ENCODE data around the gene NAB2.
A peak's percentile ranks its signal among the peaks of the same experiment; 100 is the strongest.

Gene NAB2

DNA sequence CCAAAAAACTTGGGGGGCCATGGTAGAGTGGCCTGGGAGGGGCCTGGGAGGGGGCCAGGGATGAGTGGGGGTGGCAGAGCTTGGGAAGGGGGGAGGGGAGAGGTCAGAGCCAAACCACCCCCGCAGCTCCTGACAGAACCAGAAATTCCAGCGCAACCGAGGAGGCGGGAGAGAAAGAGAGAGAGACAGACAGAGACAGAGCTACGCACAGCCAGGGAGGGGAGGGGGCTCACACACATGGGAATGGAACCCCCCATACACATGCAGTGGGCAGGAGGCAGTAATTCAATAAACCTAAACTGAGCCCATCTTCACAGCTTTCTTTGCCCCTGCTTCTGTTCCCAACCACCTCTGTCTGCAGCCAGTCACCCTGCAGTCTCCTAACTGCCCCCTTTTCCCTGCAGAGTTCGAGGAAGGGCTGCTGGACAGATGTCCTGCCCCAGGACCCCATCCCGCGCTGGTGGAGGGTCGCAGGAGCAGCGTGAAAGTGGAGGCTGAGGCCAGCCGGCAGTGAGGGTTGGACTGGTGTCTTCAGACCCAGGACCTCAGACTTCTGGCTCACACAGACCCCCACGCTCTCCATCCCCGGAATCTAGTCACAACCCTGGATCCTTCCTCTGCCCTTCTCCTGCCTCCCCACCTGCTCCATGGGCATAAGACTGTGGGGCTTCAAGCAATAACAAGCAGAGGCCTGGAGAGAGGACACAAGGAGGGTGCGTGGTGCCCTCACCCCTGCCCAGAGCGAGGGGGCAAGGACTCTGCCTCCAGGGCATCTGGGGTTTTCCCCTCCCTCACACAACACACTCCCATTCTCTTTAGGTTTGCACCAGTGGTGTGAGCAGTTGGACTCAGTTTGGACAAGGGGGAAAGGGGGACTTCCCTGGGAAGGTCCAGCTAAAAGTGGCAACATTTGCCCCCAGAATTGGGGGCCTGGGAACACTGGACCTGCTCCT, 5.6 kb downstream of the NAB2 start:
- no peak for DNase-seq

DNA sequence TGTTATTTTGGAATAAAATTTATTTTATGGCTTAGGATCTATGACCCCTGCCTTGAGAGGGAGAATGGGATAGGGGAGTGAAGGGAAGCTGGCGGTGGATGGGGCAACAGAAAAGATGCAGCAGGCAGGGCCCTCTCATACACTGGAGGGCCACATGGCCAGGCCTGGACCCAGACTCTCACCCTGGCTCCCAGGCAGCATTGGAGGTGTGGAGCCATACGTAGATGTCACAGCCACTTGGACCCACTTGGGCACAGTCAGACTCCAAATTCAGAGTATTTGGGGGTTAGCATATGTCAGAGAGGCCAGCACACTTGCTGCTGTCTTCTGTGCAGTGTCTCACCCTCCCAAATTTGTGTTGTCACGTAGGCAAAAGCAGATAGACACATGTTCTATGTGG, 6.5 kb downstream of the NAB2 start:
- no peak for DNase-seq

DNA sequence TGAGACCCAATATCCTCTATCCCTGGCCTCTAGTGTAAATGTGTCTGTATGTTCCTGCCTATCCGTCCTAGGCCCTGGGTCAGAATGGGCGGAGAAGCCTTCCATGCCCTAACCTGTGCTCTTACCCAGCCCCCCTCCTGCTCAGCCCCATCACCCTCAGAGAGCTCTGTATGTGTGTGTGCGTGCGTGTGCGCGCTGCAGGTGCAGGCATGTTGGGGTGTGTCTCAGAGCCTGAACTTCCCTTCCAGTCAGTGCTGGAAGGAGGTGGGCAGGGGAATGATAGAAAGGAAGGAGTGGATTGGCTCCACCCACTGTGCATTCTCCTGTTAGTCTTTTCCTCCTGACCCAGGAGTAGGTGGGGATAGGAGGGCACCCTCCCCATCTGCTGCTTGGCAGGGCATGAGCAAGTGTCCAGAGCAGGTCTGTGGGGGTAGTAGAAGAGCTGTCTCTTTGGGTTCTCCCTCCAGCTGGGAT, 7.2 kb downstream of the NAB2 start:
- DNase-seq: peak; percentile 10

DNA sequence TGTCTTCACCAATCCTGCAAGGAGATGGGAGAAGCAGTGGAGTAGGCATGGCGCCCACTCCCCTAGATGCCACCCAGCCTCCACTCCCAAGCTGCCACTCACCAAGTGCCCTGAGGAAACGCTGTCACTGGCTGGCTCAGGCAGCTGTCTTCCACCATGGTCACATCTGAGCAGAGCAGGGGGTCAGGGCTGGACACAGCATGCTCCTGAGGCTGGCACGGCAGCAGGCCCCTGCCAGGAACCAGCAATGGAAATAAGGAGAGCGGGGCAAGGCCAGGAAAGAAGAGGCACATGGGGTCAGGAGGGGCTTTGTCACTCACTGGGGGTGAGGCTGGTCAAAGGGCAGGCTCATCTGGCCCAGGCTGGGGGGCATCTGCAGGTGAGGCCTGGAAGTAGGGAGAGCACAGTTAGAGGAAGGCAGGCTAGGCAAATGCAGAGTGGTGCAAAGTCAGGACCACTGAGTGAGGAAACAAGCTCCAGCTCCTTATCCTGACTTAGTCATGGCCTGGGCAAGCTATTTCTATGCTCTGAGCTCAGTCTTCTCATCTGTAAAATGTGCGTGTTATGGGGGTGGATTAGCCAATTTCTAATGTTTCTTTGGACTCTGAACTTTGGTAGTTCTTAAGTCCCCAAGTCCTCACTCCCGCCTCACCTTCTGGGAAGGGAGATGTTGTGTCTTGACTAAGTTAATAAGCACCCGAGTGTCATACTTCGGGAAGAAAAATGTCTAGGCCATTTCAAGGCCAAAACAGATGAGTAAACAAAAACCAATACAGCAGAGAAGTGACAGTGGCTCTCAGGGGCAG, 8.0 kb downstream of the NAB2 start:
- DNase-seq: no peak

DNA sequence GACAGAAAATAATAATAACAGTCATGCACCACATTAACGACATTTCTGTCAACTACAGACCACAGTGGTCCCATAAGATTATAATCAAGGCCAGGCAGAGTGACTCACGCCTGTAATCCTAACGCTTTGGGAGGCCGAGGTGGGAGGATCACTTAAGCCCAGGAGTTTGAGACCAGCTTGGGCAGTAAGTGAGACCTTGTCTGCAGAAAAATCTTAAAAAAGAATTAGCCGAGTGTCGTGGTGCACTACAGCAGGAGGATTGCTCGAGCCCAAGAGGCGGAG, 8.6 kb downstream of the NAB2 start:
- DNase-seq: no peak

DNA sequence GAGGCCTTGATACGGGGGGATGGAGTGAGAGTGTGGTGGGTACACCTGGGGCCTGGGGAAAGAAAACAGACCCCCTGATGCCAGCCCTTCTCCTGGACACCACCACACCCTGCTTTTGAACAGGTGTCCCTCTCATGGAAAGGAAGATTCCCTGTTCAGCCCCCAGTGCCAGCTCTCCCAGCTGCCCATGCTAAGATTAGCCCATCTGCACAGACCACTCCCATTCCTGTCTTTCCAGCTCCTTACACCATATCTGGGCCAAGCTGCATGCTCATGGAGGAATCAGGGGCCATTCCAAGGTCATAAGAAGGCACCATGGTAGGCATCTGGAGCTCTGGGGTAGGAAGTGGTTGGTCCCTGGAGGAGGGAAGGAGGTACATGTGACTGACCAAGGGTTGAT, 9.6 kb downstream of the NAB2 start:
- no peak for DNase-seq

DNA sequence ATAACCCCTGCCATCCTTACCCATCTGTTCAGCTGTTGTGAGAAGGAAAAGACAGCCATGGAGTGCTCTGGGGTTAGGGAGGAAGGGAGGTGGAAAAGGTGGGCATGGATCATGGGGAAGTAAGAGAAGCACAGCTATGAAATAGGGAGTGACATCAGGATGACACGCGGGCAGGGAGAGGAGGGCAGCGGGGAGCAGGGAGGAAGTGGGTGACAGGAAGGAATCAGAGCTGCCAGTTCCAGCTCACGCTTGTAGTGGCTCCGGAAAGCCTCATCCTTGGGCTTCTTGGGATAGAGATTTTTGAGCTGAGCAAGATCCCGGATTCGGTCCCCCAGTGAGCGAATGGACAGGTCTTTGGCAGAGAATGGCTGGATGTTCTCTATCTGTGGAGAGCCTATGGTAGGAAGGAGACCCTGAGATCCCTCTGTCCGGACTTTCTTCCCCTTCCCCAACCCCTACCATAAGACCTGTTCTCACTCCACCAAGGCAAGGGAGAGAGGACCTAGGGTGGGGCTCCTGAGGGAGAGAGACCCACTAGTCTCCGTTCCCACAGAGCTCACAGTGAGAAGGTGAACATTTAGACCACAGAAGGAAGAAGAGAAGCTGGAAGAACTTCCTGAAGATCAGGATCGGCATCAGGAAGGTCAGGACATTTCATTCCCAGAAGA, 10.3 kb downstream of the NAB2 start:
- DNase-seq: no peak

DNA sequence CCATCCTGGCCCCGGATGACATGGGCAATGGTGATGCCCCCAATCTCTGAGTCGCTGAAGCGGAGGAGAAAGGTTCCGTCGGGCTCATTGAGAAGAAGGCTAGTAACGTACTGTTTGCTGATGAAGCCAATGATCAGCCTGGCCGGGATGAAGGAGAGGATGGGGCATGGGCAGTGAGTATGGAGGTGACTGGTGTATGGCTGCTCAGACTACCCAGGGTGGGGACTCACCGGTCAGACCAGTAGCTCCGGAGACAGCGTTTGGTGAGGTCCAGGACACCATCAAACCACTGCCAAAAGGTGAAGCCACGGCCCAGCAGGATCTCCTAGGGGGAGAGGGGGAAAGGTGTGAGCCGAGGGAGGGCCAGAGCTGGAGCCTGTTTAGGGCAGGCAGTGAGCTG, 10.9 kb downstream of the NAB2 start:
- no peak for DNase-seq

DNA sequence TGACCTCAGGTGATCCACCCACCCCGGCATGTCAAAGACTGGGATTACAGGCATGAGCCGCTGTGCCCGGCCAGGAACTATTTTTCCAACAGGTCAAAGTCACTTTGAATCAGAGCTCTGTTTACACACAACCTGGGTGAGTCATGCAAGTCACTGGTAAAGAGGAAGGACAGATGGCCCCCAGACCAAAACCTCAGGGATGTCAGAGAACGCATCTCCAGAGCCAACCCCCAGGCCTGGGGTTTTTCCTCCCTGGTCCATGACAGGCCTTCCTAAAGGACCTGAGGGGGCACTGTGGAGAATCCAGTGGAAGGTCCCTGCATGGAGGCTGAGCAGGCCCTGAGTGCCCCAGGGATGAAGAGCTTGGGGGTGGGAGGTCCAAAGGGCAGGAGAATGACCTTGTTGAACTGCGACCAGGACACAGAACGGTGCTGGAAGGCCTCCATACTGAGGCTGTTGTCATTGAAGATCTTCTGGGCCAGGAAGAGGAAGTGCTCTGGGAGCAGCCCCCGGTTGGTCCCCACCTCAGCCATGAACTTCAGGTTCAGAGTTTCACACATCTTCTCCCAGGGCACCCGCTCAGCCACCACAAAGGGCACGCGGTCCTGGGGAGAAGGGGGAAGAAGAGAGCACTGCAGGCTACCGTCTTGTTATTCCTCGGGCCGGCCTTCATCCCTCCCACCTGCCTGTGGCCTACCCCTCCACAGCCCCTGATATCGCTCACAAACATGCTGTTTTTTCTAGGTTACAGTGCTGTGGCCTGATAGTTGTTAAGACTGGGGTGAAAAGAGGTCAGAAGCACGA, 13.2 kb downstream of the NAB2 start:
- no peak for DNase-seq

DNA sequence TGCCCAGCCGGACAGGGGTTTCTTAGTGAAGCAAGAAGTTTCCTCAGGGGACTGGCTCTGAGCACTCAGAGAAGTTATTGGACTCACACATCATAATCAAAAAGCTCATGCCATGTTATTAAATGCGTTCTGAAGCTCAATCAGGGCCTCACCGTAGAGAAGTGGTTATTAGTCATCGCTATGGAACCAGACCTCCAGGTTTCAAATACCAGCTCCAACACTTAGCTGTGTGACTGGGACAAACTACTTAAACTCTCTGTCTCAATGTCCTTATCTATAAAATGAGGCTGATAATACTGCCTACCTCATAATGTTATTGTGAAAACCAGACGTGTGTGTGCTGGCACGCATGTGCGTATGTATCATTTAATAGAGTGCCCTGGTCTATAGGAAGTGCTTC, 14.9 kb downstream of the NAB2 start:
- no peak for DNase-seq

DNA sequence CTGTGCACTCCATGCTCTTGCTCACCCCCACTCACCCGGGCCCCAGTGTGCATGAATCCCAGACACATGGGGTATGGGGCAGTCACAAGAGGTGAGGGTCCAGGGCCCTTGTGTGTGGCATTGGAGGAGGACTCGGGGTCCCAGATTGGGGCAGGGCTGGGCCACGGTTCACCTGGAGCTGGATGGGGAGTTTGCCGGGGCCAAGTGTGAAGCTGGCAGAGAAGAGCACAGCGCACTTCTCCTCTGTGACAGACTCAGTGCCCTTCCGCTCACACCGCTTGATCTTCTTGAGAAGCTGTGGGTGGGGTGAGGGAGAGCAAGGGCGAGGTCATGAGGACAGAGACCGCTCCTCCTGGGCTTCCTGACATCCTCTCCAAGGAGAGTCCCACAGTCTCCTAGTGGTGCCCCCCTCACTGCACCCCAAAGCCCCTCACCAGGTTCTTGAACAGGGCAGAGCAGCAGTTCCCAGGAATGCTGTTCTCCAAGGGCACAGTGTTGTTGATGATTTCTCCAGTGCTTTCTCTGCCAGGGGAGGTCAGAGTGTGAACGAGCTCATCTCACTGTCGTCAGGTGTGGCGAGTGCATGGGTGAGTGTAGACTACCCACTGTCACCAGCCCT, 15.5 kb downstream of the NAB2 start:
- DNase-seq: no peak

DNA sequence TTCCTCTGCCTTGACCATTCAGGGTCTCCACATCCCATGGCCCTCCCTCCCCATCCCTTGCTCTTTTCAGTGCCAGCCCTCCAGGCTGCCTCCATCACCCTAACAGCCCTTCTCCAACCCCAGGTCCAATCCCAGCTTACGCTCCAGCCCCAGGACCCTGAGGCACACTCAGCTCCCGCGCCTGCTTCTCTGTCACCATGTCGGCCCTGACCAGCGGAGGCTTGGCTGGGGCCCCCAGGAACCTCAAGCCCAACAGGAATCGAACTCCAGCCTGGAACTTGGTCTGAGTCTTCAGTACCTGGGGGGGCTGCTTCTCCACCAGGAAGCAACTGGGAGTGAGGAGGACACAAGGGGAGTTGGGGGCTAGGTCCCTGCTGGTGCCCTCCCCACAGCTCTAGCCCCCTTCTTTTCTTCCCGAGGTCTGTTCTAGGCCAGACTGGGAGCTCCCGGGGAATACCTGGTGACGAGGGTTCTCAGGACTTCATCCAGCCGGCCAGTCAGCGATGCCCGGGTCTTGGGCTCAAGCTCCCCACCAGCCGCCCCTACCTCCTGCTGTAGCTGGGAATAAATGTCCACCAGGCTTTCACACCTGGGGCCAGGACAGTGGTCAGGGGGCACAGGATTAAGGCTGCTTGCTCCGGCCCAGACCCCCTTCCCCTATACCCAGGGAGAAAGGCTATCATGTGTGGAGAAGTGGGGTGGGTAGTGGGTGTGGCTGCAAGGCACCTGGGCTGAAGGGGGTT, 16.3 kb downstream of the NAB2 start:
- DNase-seq: no peak

DNA sequence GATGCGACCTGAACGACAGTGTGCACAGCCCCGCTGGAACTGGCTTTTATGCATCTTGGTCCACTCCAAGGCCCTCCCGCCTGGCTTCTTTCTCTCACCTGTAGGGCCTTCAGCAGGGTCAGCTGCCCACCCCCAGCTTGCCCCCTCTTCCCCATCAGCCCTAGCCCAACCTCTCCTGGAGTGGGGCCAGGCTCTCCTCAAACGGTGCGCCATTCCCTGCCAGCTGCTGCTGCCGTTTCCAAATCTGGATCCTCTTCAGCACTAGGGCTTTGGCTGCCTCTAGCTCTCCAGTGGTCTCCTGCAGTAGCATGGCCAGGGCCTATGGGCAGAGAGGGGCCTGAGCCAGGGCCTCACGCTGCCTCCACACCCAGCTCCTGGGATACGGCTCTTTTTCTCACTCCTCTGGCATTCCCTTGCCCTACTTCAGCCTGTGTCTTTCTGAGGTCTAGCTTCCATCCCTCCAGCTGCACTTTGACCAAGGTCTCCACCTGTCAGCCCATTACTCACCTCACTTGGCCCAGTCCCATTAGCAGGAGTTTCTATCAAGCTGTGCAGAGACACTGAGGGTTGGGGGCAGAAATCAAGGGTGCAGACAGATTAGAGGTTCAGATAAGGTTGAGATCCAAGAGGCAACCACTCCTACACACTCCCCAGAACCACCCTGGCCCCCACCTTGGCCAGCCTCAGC, 17.3 kb downstream of the NAB2 start:
- no peak for DNase-seq

DNA sequence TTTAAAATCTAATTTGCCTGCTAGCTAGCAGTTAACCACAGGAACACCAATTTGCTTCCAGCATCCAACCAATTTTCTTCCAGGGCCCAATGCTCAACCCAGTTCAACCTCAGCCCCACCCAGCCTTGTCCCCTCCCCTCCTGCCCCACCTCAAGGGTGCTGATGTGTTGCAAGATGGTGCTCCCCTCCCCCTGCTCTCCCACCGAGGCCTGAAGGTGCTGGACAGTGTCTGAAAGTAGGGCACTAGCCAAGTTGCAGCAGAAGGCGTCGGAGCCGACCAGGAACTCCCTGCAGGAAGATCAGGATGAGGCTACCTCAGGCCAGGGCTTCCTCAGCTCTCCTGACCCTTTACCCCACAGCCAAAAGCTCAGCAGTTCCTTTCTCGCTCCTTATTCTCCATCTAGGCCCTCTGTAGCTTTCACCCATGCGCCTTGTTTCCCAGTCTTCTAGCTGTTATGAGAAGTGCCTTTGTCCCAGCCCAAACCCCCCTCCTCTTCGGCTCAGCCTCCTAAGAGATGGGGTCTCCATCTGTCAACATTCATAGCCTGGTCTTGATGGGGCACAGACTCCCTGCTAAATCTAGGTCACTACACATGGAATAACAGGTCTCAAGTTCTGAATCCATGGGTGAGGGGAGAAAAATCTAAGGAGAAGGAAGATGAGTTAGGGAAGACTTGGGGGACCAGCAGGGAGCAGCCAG, 18.7 kb downstream of the NAB2 start:
- DNase-seq: no peak

DNA sequence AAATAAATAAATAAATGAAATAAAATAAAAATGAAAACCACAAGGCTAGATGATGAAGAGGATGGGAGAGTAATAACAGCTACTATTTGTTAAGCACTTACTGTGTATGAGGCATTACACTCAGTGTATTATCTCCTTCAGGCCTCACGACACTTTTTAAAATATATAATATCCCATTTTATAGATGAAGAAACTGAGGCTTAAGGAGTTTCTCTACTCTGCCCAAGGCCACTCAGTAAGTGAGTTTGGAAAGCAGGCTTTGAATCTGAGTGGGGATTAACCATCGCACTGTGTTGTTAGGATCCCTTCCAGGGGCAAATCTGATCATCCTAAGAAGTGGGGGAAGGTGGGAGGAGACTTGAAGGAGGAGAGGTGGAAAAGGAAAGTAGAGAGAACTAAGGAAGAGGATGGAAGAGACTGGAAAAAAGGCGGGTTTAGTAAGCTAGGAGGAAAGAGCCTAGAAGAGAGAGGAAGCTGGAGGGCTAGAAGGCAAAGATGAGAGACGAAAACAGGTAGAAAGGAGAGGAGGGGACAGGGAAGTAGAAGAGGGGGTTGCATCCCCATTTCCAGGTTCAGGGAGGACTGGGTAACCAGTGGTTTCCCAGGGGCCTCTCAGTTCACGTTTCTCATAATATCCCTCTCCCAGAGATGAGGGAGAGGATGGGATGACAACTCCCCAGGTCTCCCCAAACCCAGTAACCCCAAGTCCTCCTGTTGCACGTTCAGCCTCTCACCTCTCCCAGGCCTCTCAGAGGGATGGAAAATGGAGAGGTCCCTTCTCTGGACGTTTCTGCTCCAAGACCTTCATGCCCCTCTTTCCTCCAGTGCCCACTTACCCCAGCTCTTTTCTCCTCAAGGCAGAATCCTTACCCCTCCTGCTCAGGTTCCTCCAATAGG, 20.5 kb downstream of the NAB2 start:
- DNase-seq: no peak

DNA sequence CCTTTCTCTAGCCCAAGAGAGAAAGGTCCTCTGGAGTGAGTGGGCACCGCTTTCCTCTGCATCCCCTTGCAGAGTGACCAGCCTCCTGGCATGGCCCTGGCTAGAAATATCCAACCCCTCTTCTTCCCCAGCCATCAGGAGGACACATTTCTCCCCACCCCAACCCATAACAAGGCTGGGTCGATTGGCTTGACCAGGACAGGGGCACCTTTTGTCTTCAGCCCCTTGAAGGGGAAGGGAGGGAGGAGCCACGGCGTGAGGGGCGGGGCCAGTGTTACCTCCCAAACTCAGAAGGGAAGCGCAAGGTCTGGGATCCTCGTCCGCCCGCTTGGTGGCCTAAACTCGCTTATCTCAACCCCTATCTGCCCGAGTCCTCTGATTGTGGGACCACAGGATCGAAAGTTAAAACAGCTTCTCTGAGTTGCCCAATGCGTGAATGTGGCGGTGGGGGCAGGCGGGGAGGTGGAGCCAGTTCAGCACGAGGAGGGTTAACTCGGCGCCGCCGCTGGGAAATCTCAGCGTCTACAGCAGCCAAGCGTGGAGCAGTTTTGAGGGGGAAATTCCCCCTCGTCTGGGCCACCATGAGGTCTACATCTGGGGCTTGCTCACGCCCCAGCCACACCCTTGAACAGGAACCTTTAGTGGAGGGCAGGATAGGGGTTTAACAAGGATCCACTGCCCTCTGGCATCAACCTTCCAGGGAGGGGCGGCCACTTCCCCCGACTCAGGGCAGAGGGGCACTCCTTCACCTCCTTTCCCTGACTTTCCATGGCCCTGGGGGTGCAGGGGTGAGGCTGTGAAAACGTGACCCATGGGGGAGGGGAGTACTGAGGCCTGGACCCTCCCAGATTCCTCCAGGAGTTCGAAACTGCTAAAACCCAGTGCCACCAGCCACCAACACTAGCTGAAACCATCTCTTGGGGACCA, 21.5 kb downstream of the NAB2 start:
- no peak for DNase-seq

DNA sequence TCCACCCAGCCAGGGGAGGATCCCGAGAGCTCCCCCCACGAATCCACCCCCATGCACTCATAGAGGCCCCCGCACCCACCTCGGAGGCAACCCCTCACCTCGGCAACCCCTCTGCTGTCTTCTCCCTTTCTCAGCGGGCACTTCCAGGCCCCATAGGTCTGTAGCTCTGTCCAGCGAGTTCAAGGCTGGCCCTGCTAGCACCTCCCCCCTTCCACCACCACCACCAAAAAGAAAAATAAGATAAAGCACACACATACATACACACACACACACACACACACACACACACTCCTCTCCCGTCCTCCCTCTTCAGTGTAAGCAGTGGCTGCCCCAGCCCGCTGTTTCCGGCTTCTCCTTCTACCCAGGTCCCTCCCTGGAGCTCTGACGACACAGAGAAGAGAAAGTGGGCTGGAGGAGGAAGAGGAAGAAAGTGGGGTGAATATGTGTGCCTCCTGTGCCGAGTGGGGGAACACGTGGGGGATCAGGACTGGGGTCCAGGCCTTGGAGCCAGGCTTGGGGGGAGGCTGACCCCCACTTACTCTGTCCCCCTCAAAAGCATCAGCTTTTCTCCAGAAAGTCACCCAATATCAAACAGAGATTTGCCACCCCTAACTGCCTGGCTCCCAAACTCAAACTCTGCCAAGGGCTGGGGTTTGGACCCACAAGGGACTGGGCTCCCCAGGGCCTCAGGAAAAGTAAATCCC, 22.3 kb downstream of the NAB2 start, which contains the start of gene STAT6:
TSS of gene STAT6 (minus strand) at position 332 of the 704 bp plus-strand sequence. CDS start 3,084 bp downstream, outside the sequence.
- DNase-seq: no peak
